ENCODE measurements around the gene TLX3.

Gene TLX3

DNA sequence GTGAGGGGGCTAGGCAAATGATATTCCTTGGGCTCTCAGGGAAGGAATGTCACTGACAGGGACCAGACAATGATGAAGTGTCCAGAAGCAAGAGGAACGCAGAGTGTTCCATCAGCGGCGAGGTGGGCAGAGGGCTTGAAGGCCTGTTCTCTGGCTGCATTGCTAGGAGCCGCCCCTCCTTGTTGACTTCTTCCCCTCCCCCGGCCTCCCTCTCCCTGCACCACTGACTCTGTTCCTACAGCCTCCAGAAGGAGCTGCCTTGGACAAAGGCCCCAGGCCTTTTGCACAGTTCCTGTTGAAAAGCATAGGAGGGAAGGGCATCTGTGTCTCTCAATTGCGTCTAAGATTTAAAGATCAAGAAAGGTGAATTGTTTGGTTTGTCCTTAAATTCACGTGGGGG lies 12.4 kb downstream of the TLX3 start:
- in situ Hi-C loops (cut with HindIII; ENCODE audit: low sequenced_read_pairs): no loop called here
- H3K4me3 ChIP-seq (ENCODE audit: low read depth, low read length): no peak overlapping the region
- TF ChIP-seq, protein P1, sequence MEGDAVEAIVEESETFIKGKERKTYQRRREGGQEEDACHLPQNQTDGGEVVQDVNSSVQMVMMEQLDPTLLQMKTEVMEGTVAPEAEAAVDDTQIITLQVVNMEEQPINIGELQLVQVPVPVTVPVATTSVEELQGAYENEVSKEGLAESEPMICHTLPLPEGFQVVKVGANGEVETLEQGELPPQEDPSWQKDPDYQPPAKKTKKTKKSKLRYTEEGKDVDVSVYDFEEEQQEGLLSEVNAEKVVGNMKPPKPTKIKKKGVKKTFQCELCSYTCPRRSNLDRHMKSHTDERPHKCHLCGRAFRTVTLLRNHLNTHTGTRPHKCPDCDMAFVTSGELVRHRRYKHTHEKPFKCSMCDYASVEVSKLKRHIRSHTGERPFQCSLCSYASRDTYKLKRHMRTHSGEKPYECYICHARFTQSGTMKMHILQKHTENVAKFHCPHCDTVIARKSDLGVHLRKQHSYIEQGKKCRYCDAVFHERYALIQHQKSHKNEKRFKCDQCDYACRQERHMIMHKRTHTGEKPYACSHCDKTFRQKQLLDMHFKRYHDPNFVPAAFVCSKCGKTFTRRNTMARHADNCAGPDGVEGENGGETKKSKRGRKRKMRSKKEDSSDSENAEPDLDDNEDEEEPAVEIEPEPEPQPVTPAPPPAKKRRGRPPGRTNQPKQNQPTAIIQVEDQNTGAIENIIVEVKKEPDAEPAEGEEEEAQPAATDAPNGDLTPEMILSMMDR (IDR thresholded peaks at IDR 0.05; ENCODE audit: low read depth, low read length): no peak
- no peak for DNase-seq (ENCODE audit: low read depth, low spot score)

DNA sequence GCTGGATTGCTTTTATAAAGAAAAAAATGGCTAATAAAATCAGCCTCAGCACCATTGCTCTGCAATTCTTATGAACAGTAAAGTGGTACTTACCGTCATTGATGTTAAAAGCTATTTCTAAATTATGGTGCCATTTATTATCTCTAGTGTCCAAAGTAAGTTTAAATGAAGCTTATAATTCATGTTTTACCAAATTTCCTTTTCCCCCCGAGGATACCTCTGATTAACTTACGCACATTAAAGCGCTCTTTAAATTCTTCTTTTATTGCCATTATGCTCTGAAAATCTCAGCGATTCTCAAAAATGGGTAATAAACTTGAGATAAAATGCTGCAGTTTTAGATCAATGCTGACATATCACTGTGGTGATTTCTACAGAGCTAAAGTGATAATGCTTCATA lies 13.5 kb downstream of the TLX3 start:
- TF ChIP-seq, protein P1 (IDR thresholded peaks at IDR 0.05; ENCODE audit: low read depth, low read length): no peak
- no peak overlapping the region for H3K4me3 ChIP-seq (ENCODE audit: low read depth, low read length)
- in situ Hi-C loops (cut with HindIII; ENCODE audit: low sequenced_read_pairs): no loop called here
- no peak for DNase-seq (ENCODE audit: low read depth, low spot score)

DNA sequence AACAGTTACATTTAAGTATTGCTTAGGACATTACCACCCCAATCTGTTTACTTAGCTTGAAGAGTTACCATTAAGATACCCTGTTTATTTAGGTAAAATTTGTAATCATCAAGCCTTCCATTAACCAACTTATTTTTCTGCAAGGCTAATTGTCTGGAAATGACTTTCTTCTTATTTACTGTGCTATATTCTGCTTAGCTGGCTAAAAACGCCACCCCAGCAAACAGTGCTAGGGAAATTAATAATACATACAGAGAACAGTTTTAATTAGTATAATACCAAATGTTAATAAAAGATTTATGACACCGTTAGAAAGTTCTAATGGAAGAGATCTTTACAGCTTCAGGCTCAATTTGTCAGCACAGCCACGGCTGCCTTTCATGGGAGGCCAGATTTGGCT lies 14.0 kb downstream of the TLX3 start:
- no peak for DNase-seq (ENCODE audit: low read depth, low spot score)
- in situ Hi-C loops (cut with HindIII; ENCODE audit: low sequenced_read_pairs): no loop called here
- TF ChIP-seq, protein P1 (IDR thresholded peaks at IDR 0.05; ENCODE audit: low read depth, low read length): no peak
- H3K4me3 ChIP-seq (ENCODE audit: low read depth, low read length): no peak overlapping the region

DNA sequence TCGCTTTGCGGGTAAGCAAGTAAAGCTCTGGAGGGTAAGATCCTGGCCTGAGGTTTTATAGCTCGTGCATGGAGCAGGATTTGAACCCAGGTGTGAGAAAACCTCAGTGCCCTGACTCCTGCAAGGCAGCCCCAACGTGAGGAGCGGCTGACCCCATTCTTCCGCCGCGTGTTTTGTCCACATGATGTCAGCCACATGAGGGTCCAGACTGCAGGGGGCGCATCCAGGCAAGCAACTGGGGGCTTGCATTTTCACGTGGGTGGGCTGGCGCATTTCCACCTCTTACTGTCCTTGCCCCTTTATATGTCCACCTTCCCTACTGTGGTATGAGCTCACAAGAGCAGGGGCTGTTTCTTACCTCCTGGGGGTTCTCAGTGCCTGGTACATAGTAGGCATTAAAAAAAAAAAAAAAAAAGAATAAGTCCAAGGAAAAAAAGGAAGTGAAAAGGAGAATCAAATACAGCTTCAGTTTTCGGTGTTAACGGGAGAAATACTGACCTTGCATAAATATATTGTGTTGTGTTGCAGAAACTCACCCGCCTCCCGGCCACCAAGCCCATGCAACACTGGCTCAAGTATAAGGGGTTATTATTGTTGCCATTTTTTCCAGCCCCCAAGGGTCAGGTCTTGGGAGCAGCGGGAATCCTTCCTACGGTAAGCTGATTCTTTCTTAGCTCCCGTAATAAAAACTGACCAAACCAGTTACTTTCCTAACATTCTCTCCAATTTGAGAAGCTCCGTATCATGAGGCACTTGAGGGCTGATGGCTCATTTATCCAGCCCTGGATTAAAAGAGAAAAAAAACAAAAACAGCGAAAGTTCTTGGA lies 15.0 kb downstream of the TLX3 start:
- H3K4me3 ChIP-seq (ENCODE audit: low read depth, low read length): no peak overlapping the region
- no peak for DNase-seq (ENCODE audit: low read depth, low spot score)
- TF ChIP-seq, protein P1 (IDR thresholded peaks at IDR 0.05; ENCODE audit: low read depth, low read length): no peak
- in situ Hi-C loops (cut with HindIII; ENCODE audit: low sequenced_read_pairs): no loop called here

DNA sequence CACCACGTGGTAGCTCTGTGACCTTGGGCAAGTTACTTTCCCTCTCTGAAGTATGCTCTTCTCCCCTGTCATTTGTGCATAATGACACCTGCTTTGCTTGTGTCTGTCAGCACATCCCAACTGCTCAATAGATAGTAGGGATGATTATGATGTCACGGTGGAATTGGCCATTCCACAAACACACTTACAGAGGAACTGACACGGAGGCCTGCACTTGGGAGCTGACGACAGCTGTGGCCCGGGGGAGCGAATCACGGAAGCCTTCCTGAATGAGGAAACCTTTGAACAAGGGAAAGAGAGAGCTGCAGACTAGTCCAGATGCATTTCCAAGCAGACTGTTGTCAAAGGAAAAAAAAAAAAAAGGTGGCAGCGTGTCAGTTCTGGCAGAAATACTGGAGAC lies 21.0 kb downstream of the TLX3 start:
- TF ChIP-seq, protein P1 (IDR thresholded peaks at IDR 0.05; ENCODE audit: low read depth, low read length): no peak
- no peak for DNase-seq (ENCODE audit: low read depth, low spot score)
- in situ Hi-C loops (cut with HindIII; ENCODE audit: low sequenced_read_pairs): no loop called here
- H3K4me3 ChIP-seq (ENCODE audit: low read depth, low read length): no peak overlapping the region

DNA sequence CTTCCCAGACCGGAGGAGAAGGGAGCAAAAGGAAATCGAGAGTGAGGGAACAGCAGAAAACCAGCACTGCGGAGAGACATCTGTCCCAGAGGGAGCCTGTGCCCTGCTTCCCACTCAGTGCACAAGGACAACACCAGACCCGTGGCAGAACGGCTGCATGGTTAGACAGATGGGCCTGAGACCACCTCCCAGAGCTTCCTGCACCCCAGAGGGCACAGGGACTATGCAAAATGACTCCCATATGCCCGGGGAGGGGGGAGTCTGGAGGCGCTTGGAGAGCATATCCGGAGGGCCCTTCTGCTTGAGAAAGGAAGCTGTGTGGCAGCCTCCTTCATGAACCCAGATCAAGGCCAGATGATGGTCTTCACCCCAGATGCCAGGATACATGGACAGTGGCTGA lies 26.6 kb downstream of the TLX3 start:
- no peak for DNase-seq (ENCODE audit: low read depth, low spot score)
- in situ Hi-C loops (cut with HindIII; ENCODE audit: low sequenced_read_pairs): no loop called here
- H3K4me3 ChIP-seq (ENCODE audit: low read depth, low read length): no peak overlapping the region
- TF ChIP-seq, protein P1 (IDR thresholded peaks at IDR 0.05; ENCODE audit: low read depth, low read length): no peak
